ENCODE data around the gene NFX1.
"Not testable (repeated sequence)": the region's sequence is repeated elsewhere in the genome, so short reads cannot be mapped to it uniquely, and the experiment has no call there.

NFX1 gene

DNA sequence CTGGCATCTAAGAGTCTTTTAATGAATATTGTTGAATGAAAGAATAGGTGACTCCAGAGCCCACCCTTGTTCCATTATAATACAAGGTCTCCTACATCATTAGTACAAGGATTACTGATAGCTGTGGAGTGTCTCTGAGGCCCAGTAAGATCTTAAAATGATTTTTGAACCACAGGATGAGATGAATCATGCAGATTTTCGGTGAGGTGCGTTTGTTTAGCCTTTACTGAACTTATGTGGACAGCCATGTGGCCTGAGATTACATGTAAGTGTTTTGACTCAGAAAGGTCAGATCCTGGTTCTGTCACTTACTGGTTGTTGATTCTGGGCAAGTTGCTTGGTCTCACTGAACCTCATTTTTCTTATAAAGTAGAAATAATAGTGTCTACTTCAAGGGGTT, 21.6 kb downstream of the NFX1 start:
- no peak for DNase-seq

DNA sequence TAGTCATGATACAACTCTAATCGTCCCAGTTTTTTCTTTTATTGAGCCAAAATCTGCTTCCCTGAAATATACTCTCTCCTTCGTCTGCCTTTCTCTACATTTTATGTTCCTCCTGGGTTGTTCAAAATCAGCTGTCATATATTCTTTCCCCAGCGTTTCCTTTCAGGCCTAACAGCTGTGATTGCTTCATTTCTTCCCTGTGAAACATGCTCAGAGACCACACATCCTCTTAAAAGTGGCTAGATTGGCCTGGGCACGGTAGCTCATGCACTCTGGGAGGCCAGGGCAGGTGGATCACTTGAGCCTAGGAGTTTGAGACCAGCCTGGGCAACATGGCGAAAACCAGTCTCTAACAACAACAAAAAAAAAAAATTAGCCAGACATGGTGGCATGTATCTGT, 25.1 kb downstream of the NFX1 start:
- DNase-seq: no peak

DNA sequence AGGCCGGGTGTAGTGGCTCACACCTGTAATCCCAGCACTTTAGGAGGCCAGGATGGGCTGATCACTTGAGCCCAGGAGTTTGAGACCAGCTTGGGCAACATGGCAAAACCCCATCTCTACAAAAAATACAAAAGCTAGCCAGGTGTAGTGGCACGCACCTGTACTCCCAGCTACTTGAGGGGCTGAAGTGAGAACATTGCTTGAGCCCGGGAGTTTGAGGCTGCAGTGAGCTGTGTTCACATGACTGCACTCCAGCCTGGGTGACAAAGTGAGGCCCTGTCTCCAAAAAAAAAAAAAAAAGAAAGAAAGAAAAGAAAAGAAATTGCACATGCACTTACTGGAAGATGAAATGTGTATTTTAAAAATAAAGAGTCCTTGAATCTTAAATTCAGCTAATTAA, 26.8 kb downstream of the NFX1 start:
- DNase-seq: not testable (repeated sequence)

DNA sequence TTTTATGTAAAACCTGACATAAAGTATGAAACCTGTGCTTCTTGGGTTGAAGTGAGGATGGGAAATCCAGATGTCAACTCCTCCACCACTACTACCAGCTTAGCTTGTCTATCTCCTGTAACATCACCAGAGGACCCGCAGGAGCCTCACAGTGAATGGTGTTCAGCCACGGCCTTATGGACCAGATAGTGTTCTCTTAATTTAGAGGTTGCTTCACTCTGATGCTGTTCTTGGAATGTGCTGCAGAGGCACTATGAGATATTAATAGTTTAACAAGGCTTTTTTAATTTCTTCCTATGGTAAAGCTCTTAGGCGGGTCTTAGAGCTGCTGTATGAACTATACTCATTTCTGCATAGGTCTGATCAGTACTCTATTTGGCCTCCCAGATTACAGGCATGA, 27.9 kb downstream of the NFX1 start:
- no peak for DNase-seq

DNA sequence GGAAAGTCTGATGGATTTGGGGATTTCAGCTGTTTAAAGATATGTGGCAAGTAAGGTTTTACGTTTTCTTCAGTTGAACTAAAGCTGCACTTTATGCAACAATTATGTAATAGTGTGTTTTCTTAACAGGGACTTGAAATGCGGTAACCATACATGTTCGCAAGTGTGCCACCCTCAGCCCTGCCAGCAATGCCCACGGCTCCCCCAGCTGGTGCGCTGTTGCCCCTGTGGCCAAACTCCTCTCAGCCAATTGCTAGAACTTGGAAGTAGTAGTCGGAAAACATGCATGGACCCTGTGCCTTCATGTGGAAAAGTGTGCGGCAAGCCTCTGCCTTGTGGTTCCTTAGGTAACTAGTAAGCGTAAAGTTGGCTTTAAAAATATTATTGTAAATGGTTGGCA, 28.5 kb downstream of the NFX1 start:
- no peak for DNase-seq

DNA sequence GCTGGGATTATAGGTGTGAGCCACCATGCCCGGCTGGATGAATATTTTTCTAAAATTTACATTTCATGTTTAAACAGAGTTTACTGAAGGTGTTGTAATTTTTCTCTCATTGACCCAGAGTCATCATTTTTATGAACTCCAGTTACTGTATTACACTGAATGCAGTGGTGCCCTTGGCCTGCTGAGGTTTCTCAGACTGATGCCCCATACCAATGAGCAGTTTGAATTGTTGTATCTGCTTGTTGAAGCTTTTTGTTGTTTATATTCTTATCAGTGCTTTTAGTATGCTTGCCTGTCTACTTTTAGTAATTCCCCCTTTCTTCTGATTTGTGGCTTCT, 29.9 kb downstream of the NFX1 start:
- DNase-seq: no peak

DNA sequence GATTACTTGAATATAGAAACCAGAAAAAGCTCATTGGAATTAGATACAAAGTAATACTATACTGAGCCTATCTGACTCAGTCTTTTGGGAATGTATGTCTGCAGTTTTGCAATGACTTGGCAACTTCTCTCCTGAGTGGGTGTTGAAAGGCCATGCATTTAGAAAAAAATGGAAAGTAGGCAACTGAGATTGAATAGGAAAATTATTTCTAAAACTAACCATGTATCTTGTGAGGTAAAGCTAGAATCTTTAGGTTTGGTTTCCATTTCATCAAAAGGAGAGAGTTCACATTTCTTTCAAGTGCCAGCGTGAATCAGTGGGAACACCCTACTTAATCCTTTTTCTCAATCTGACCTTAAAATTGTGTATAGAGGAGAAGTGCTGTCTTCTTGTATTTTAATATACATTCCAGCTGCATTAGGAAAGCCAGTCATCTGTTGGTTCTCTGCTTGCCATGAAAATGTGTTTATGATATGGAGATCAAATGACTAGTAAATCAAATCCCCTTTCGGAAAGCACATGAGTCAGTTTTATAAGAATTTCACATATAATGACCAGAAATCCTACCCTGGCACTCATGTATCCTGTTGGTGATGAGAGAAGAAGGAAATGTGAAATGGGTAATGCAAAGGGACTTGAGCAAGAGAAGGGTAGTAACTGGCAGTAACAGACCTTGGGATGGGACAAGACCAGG, 30.4 kb downstream of the NFX1 start:
- DNase-seq: no peak

DNA sequence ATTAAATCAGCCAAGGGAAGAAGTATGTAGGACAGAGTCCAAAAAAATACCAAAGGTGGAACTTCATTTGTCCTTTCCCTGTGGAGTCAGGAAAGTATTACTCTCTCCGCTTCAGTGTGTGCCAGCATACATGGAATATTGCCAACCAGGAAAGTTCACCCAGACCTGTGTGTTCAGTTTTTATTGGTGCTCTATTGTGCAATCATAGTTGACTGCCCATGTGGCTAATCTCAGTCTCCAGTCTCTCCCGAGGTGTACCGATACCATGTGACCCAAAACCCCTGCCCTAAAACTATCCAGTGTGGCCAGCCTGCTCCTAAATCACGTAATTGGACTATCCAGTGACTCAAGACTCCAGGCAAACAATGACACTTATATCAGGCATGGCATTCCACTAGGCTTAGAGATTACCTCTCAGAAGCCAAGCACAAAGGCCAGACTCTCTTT, 38.8 kb downstream of the NFX1 start:
- DNase-seq: no peak

DNA sequence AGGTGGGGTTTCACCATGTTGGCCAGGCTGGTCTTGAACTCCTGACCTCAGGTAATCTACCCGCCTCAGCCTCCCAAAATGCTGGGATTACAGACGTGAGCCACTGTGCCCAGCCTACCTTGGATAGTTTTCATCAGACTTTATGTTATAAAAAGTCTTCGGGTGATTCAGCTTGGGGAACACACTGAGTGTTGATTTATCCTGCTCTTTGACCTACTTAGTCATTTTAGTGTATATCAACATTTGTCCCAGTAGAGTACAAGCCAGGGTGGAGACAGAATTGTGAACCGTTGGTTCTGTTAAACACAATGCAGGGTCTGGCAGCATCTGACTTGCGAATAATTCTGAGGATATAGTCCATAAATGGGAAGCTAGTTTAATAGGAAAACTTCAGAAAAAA, 39.7 kb downstream of the NFX1 start:
- no peak for DNase-seq

DNA sequence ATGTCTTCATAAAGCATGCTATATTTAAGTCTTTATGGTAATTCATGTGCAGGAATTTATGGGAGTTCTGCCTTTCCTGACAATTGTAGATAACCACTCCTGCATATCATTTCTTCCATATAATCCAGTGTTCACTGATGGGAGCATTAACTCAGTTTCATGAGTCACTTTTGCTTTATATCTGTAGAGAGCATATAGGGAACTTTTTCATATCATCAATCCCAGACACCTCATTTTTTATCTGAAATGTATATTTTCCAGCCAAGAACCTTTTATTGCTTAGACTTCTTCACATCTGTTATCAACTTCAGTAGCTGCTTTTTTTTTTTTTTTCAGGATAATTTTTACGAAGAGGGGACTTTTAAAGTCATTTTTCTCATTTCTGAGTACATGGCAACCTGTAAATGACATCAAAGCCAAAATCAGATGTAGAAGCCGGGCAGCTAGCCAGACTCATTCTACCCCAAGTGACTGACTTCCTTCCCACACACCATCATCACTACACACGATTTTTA, 41.1 kb downstream of the NFX1 start:
- no peak for DNase-seq

DNA sequence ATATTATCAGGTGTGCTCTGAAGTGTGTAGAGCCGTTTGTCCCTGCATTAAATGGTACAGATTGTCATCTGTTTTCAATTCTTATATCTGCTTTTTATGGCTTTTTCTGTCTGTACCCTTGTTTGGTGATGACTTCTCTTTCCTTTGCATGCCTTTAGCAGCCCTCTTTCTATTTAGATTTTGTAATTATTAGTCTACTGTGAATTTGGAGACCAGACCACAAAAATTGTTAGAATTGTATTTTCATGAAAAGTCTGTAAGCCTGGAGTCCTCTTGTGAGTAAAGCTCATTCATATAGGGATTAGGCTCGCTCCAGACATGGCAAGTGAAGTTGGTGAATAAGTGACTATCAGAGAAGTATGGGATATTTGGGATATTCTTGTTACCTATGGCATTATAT, 41.7 kb downstream of the NFX1 start:
- no peak for DNase-seq

DNA sequence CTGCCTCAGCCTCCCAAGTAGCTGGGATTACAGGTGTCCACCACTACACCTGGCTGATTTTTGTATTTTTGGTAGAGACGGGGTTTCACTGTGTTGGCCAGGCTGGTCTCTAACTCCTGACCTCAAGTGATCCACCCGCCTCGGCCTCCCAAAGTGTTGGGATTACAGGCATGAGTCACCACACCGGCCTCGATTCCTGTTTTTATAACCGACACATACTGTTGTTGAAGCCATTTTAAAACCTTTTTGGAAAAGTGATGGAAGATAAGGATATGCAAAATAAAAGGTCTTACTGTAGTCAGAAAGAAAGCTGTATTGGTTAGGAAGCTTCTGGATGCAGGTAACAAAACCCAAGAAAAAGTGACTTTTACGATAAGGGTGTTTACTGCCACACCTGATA, 42.6 kb downstream of the NFX1 start:
- not testable (repeated sequence) for DNase-seq

DNA sequence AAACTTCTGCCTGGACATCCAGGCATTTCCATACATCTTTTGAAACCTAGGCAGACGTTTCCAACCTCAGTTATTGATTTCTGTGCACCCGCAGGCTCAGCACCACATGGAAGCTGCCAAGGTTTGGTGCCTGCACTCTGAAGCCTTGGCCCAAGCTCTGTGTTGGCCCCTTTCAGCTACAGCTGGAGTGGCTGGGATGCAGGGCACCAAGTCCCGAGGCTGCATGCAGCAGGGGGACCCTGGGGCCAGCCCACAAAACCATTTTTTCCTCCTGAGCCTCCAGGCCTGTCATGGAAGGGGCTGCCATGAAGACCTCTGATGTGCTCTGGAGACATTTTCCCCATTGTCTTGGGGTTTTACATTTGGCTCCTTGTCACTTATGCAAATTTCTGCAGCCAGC, 49.9 kb downstream of the NFX1 start:
- DNase-seq: no peak

DNA sequence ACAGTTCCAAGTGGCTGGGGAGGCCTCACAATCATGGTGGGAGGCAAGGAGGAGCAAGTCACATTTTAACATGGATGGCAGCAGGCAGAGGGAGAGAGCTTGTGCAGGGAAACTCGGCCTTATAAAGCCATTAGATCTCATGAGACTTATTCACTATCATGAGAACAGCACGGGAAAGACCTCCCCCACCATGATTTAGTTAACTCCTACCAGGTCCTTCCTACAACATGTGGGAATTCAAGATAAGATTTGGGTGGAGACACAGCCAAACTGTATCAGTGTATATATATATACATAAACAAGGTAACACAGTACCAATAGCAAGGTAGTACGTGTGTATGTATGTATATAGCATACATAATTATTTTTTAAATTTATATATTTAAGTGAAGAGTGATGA, 50.9 kb downstream of the NFX1 start:
- no peak for DNase-seq

DNA sequence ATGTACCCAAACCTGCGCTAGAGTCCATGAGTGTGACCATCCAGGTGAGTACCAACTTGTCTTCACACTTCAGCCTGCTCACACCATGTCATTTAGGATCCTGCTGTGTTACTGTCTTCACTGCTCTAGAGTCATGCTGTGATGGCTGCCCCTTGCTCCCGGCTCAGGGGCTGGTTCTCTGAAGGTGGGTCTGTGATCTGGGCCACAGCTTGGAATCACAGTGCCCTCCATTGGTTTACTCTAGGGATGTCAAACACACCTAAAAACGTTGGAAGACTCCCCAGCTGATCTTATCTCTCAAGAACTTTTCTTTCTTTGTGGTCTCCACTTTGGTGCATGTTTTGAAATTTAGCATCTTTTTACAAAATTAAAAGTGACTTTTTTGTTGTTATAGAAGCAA, 53.8 kb downstream of the NFX1 start:
- no peak for DNase-seq

DNA sequence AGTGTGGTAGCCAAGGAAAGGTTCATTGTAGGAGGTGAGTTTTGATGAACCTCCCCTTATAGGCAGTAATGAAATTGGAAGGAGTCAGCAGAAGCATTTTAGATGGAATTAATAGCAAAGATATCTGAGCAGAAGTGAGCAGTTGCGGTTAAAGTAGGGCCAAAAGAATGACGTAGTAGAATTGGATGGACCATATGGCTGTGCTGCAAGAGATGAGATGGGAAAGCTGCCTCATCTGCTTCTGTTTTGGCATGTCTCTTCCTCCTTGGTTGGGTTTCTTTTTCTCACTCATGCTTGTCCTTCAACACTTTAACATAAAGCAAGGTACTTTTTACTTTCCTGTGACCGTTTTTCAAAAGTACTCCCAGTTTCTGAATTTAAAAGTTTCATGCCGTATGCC, 56.2 kb downstream of the NFX1 start:
- DNase-seq: no peak

DNA sequence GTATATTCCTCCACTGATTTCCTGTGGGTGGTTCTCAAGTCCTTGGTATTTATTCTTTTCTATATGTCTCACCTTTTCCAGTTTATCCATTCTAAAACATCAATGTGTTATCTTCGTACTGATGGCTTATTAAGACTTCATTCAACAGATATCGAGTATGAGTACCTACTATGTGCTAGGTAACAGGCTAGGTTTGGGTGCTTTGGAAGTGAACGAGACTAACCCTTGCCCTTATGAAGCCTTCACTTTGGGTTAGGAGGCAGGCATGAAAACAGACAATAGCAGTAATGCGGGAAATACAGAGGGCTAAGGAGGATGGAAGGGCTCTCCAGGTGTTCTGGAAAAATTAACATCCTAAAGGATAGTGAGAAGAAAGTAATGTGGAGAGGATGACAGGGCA, 58.7 kb downstream of the NFX1 start:
- DNase-seq: no peak

DNA sequence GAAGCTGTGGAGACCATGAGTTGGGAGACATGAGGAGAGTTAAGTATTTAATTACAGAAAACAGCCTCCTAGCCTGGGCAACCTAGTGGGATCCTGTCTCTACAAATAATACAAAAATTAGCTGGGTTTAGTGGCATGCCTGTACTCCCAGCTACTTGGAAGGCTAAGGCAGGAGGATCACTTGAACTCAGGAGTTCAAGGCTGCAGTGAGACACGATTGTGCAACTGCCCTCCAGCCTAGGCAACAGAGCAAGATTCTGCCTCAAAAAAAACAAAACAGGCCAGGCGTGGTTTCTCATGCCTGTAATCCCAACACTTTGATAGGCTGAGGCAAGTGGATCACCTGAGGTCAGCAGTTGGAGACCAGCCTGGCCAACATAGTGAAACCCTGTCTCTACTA, 59.4 kb downstream of the NFX1 start:
- no peak for DNase-seq

DNA sequence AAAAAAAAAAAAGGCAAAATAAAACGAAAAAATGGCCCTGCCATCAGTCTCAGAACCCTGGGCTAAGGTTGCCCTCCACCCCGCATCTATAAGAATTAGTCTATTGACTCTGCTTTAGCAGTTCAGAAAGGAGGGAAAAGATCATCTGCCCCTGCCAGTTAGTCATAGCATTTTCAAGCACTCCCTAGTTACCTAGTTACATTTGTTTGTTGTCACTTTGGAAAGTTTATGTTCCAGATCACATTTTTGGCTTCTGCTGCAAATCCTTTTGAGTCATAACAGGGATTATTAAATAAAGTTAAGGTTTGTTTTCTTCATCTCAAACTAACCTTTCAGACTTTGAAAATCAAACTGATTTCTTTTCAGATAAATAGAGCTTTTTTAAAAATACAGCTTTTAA, 60.0 kb downstream of the NFX1 start:
- no peak for DNase-seq

DNA sequence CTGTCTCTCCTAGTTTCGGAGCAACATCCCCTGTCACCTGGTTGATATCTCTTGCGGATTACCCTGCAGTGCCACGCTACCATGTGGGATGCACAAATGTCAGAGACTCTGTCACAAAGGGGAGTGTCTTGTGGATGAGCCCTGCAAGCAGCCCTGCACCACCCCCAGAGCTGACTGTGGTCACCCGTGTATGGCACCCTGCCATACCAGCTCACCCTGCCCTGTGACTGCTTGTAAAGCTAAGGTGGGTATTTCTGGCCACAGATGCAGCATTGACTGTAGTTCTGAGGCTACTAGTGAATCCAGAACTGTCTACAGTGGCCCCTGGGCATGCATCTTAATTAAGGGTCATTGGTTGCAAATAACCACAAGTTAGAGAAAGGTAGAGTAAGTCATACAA, 61.2 kb downstream of the NFX1 start:
- no peak for DNase-seq

DNA sequence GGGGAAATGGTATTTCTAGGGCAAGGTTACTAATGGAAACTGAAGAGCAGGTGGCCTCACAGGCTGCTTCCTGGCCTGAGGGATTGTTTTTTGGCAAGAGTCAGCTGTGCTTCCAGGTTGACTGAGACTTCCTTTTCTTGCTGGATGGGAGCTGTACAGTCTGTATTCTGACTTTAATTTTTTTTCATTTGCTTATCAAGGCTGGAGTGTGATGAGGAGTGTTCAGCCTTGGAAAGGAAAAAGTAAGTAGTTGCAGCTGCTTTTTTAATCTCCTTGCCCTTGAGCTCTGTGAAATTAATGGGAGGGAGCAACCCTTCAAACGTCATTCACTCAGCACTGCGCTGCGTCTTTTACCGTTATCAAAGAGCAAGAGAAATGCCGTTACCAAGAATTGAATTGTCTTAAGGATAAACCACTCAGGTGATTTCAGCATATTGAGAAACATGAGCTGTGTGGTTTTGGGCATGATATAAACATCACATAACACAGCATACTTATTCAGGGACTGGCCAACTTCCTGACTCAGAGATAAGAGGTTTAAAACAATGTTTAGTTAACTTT, 64.4 kb downstream of the NFX1 start:
- DNase-seq: no peak

DNA sequence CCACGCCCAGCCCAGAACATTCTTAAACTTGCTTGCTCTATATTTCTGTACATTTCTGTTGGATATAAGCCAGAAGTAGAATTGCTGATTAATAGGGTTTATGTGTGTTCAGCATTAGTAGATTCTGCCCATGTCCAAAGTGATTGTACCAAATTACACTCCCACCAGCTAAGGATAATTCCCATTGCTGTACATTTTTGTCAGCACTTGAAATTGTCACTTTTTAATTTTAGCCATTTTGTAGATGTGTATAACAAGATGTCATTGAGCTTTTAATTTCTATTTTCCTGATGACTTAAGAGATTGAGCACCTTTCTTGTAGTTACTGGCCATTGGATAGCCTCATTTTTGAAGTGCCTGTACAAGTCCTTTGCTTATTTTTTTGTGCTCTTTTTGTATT, 65.6 kb downstream of the NFX1 start:
- no peak for DNase-seq

DNA sequence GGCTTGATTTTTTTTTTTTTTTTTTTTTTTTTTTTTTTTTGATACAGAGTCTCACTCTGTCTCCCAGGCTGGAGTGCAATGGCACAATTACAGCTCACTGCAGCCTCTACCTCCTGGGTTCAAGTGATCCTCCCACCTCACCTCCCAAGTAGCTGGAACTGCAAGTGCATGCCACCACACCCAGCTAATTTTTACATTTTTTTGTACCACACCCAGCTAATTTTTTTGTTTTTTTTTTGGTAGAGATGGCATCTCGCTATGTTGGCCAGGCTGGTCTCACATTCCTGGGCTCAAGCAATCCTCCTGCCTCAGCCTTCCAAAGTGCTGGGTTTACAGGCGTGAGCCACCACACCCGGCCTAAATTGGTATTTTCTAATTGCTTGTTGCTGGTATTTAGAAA, 68.3 kb downstream of the NFX1 start:
- not testable (repeated sequence) for DNase-seq

DNA sequence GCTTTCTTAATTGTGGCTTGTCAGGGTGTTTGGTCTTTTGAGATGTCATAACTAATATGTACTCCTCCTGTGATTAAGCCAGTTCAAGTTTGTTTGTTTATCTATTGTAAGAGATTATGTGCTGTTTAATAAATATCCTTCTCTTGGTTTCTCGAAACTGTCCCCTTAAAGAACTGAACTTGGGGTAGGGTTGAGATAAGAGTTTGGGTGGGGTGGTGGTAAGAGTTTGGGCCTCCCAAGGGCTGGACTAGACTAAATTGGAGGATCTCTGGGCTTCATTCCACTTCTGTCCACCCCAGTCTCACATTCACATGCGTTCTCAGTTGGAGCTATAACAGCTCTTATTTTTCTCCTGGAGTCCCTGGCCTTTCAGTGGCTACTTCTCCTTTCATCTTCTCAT, 73.8 kb downstream of the NFX1 start:
- no peak for DNase-seq

DNA sequence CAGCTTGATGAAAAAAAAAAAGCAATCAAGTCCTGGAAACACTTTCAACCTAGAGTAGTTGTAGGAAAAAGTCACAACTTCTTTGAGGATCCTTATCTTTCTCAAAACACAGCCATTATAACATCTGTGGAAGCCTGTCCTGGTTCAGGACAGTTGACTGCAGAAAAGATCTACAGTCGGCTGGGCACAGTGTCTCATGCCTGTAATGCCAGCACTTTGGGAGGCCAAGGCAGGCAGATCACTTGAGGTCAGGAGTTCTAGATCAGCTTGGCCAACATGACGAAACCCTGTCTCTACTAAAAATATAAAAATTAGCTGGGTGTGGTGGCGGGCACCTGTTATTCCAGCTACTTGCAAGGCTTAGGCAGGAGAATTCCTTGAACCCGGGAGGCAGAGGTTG, 74.5 kb downstream of the NFX1 start:
- not testable (repeated sequence) for DNase-seq

All from islet precursor cell (in vitro differentiated cells).